ENCODE measurements around the gene ADAM23. TPM values are rescaled to one million over a fixed set of nuclear protein-coding genes. Genes with fewer than 3 reads are reported as not detected.

The ADAM23 gene
- total RNA-seq, 4 donors from 2014 or later, result 0.24 to 1.8 (median 0.52) TPM

DNA sequence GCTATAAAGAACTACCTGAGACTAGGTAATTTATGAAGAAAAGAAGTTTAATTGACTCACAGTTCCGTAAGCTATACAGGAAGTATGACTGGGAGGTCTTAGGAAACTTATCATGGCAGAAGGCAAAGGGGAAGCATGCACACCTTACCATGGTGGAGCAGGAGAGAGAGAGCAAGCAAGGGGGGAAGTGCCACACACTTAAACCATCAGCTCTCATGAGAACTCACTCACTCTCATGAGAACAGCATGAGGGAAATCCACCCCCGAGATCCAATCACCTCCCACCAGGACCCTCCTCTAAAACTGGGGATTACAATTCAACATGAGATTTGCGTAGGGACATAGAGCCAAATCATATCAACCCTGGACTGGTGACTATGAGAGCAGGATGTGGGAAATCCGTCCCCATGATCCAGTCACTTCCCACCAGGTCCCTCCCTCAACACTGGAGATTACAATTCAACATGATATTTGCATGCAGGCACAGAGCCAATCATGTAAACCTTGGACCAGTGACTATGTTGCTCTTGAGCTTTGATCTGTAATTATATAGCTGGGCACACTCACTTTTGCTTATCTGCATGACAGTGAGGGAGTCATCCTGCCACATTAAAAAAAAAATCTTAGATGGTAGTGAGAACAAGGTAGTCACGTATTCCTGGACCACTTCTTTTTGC, 12.9 kb downstream of the ADAM23 start:
- no peaks in the 10 kb centered on the region for H3K36me3 ChIP-seq
- H3K4me1 ChIP-seq, result no peaks in the 10 kb centered on the region
- WGBS, result 80% methylated on average over 5 of the region's 5 CpGs
- H3K4me3 ChIP-seq, result no peak overlapping the region
- TF ChIP-seq, protein P1, sequence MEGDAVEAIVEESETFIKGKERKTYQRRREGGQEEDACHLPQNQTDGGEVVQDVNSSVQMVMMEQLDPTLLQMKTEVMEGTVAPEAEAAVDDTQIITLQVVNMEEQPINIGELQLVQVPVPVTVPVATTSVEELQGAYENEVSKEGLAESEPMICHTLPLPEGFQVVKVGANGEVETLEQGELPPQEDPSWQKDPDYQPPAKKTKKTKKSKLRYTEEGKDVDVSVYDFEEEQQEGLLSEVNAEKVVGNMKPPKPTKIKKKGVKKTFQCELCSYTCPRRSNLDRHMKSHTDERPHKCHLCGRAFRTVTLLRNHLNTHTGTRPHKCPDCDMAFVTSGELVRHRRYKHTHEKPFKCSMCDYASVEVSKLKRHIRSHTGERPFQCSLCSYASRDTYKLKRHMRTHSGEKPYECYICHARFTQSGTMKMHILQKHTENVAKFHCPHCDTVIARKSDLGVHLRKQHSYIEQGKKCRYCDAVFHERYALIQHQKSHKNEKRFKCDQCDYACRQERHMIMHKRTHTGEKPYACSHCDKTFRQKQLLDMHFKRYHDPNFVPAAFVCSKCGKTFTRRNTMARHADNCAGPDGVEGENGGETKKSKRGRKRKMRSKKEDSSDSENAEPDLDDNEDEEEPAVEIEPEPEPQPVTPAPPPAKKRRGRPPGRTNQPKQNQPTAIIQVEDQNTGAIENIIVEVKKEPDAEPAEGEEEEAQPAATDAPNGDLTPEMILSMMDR (IDR thresholded peaks at IDR 0.05), result no peak
- TF ChIP-seq POLR2A (IDR thresholded peaks at IDR 0.05) (no peak), EP300 (IDR thresholded peaks at IDR 0.05) (no peak), POLR2AphosphoS5 (IDR thresholded peaks at IDR 0.05) (no peak)
- no peak overlapping the region for H3K27ac ChIP-seq
- H3K27me3 ChIP-seq, result peaks cover 4% of the 10 kb centered on the region
- DNase-seq (ENCODE audit: low spot score in 2 of 2), result no peak
- H3K9me3 ChIP-seq, result no peaks in the 10 kb centered on the region

DNA sequence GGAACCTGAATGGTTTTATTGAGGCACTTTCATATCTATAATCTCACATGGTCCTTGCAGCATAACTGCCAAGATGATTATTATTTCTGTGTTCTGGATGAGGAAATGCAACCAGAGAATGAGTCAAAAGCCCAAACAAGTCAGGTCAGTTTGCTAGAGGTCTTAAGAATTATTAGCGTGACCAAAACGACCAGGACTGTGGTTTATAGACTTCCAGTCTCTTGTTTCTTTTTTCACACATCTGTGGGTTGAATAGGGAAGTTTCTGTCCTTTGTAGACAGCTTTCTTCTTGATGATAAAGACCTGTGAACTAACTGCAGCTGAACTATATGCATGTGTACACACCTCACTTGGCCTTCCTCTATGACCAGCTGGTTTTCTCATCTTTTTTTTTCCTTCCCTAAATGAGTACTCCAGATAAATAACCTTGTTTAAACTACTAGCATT, 13.9 kb downstream of the ADAM23 start:
- H3K36me3 ChIP-seq, result no peaks in the 10 kb centered on the region
- H3K27ac ChIP-seq, result no peak overlapping the region
- 27% methylated on average over 2 of the region's 2 CpGs for WGBS
- no peak for DNase-seq (ENCODE audit: low spot score in 2 of 2)
- no peaks in the 10 kb centered on the region for H3K9me3 ChIP-seq
- H3K27me3 ChIP-seq, result peaks cover 4% of the 10 kb centered on the region
- TF ChIP-seq POLR2AphosphoS5 (IDR thresholded peaks at IDR 0.05) (no peak), EP300 (IDR thresholded peaks at IDR 0.05) (no peak), POLR2A (IDR thresholded peaks at IDR 0.05) (no peak)
- TF ChIP-seq, protein P1 (IDR thresholded peaks at IDR 0.05), result no peak
- no peak overlapping the region for H3K4me3 ChIP-seq
- no peaks in the 10 kb centered on the region for H3K4me1 ChIP-seq

DNA sequence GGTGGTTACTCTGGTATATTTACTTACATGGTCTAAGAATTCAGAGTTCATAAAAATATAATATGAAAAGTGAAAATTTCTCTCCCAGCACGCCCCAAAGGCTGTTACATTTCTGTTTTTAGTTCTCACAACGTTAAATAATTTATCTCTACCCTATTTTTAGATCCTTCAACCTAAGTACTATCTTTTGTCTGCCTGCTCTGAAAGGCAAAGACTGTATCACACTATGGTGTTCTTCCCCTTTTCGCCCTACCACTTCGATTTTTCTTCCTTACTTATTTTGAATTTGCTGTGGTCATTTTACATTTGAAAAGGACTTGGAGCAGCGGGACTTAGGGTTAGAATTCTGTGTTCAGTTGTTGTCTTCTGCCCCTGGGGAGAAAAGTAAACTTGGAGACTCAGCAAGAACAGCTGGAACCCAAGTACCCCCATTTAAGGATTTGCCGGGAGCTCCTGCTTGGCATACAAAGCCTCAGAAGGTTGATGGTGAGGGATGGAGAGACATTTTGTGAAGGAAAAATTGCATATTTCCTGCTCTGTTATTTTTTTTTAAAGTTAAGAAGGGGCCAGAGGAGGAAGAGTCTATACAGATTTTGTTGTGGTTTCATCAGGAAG, 19.0 kb downstream of the ADAM23 start:
- Histone ChIP-seq H3K36me3 (no peaks in the 10 kb centered on the region), H3K4me3 (no peak overlapping the region), H3K4me1 (no peaks in the 10 kb centered on the region), H3K9me3 (no peaks in the 10 kb centered on the region), H3K27me3 (no peaks in the 10 kb centered on the region), H3K27ac (no peak overlapping the region)
- no peak for TF ChIP-seq EP300 (IDR thresholded peaks at IDR 0.05)
- TF ChIP-seq POLR2A (IDR thresholded peaks at IDR 0.05), result no peak
- no peak for TF ChIP-seq POLR2AphosphoS5 (IDR thresholded peaks at IDR 0.05)
- TF ChIP-seq, protein P1 (IDR thresholded peaks at IDR 0.05), result no peak
- no peak for DNase-seq (ENCODE audit: low spot score in 2 of 2)
- WGBS, result 47% methylated on average over 6 of the region's 6 CpGs

DNA sequence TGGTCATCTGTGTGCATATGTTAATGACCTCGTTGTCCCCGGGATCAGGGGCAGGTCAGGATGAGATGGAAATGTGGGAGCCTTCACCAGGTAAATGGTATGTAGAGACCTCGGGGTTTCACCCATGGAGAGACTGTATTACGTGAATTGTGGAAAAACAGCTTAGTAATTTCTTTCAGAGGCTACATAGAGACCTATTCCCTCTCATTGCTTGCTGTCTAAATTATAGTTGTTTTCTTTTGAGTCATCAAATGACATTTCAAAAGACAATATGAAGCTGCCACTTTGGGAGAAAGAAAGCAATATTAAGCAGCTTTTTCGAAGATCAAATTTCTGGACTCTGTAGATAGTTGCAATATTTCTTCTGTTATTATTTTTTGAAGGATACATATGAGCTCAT, 20.4 kb downstream of the ADAM23 start:
- H3K27ac ChIP-seq, result no peak overlapping the region
- no peaks in the 10 kb centered on the region for H3K4me1 ChIP-seq
- H3K4me3 ChIP-seq, result no peak overlapping the region
- no peaks in the 10 kb centered on the region for H3K9me3 ChIP-seq
- WGBS, result 82% methylated on average over 5 of the region's 5 CpGs
- no peaks in the 10 kb centered on the region for H3K27me3 ChIP-seq
- H3K36me3 ChIP-seq, result no peaks in the 10 kb centered on the region
- TF ChIP-seq, protein P1 (IDR thresholded peaks at IDR 0.05), result no peak
- TF ChIP-seq EP300 (IDR thresholded peaks at IDR 0.05) (no peak), POLR2A (IDR thresholded peaks at IDR 0.05) (no peak), POLR2AphosphoS5 (IDR thresholded peaks at IDR 0.05) (no peak)
- no peak for DNase-seq (ENCODE audit: low spot score in 2 of 2)

DNA sequence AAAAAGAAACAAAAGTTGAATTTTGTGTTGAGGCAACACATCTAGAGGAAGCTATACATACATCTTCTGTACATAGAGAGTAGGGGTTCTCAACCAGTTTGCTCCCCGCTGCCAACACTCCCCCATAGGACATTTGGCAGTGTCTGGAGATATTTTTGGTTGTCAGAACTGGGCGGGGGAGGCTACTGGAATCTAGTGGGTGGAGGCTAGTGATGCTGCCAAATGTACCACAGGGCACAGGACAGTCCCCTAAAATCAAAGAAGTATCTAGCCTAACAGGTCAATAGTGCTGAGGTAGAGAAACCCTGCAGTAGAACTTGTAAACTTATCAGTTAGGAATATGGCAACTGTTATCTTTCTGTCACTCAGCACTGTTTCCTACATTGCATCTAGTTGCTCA, 21.3 kb downstream of the ADAM23 start:
- no peak for DNase-seq (ENCODE audit: low spot score in 2 of 2)
- TF ChIP-seq, protein P1 (IDR thresholded peaks at IDR 0.05), result no peak
- H3K36me3 ChIP-seq, result no peaks in the 10 kb centered on the region
- no peak overlapping the region for H3K27ac ChIP-seq
- no peak overlapping the region for H3K4me3 ChIP-seq
- no peaks in the 10 kb centered on the region for H3K27me3 ChIP-seq
- no peaks in the 10 kb centered on the region for H3K9me3 ChIP-seq
- H3K4me1 ChIP-seq, result no peaks in the 10 kb centered on the region
- WGBS, result 70% methylated on average over 2 of the region's 2 CpGs
